A549 (cell line): ENCODE results near the gene CNDP1.

ENCODE experiments used
- CBX2 ChIP-seq: fragments of 200-600 bp; sonication (generic); IDR thresholded peaks from 2 replicates; pipeline ENCODE4 v1.6.1; 2016; ENCODE audit warnings: low read depth, mild to moderate bottlenecking, borderline replicate concordance
- FOSL2 ChIP-seq, 2 experiments: fragments of 450-650 bp in 1 of 2; fragments of >200 bp in 1 of 2; sonication (Bioruptor Twin) in 1 of 2; formaldehyde crosslinking; IDR thresholded peaks; 2 replicates each; pipeline versions ENCODE4 v1.5.0 to v1.6.1; 2016 to 2020; ENCODE audit warnings: mild to moderate bottlenecking in 1 of 2, moderate library complexity in 1 of 2
- HEYL ChIP-seq: fragments of 250-450 bp; sonication (Bioruptor Pico); IDR thresholded peaks from 2 replicates; pipeline ENCODE4 v1.8.0; 2021; ENCODE audit warnings: mild to moderate bottlenecking, moderate library complexity
- NR3C1 ChIP-seq: fragments of >200 bp; sonication (Bioruptor Twin); formaldehyde crosslinking; IDR thresholded peaks from 3 replicates; pipeline ENCODE4 v1.6.1; 2017
- PHF8 ChIP-seq: fragments of 200-600 bp; sonication (generic); IDR thresholded peaks from 2 replicates; pipeline ENCODE4 v1.6.1; 2016; ENCODE audit warnings: low read depth, mild to moderate bottlenecking, antibody characterized with exemption, moderate library complexity, borderline replicate concordance
- POLR2AphosphoS2 ChIP-seq: conservative IDR thresholded peaks from 2 replicates; pipeline ENCODE4 v1.6.1; 2012; ENCODE audit warnings: low read length, improper control_type of control experiment, inconsistent platforms
- RFX5 ChIP-seq: fragments of 450-650 bp; IDR thresholded peaks from 2 replicates; pipeline ENCODE4 v1.7.1; 2014; ENCODE audit warnings: antibody characterized with exemption, mild to moderate bottlenecking, moderate library complexity
- RNF2 ChIP-seq: fragments of 200-600 bp; sonication (generic); IDR thresholded peaks from 2 replicates; pipeline ENCODE4 v1.6.1; 2016; ENCODE audit warnings: low read depth, mild to moderate bottlenecking, antibody characterized with exemption, moderate library complexity, borderline replicate concordance
- ZFP36 ChIP-seq: fragments of 450-650 bp; IDR thresholded peaks from 2 replicates; pipeline ENCODE4 v1.6.1; 2014; ENCODE audit warnings: borderline replicate concordance; ENCODE audit not compliant: partially characterized antibody
- TF ChIP-seq, protein P1 (sequence below): fragments of >200 bp; sonication (Bioruptor Twin); formaldehyde crosslinking; IDR thresholded peaks from 3 replicates; pipeline ENCODE4 v1.5.1; 2016
- TF ChIP-seq, protein P2 (sequence below): fragments of 450-650 bp; IDR thresholded peaks from 2 replicates; pipeline ENCODE4 v1.6.1; 2014; ENCODE audit warnings: antibody characterized with exemption

DNA sequence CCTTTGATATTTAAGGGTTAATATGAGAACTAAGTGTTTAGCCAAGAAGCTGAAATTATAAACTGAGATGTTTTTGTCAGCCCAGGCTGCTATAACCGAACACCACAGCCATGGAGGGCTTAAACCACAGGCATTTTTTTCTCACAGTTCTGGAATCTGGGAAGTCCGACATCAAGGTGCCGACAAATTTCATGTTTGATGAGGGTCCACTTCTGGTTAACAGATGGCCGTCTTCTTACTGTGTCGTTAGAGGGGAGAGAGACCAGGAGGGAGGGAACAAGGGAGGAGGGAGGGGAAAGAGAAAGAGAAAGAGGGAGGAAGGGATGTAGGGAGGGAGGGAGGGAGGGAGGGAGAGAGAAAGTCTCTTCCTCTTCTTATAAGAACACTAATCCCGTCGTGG, 44.6 kb upstream of the CNDP1 start:
- TF ChIP-seq RFX5 (no peak), HEYL (CRISPR knock-in tag) (no peak), ZFP36 (no peak), POLR2AphosphoS2 (no peak), NR3C1 (no peak), CBX2 (no peak), PHF8 (no peak), RNF2 (no peak), FOSL2 (IDR thresholded peaks at IDR 0.05) (no peak), FOSL2 (CRISPR knock-in tag; IDR thresholded peaks at IDR 0.05) (no peak)
- TF ChIP-seq, protein P1, sequence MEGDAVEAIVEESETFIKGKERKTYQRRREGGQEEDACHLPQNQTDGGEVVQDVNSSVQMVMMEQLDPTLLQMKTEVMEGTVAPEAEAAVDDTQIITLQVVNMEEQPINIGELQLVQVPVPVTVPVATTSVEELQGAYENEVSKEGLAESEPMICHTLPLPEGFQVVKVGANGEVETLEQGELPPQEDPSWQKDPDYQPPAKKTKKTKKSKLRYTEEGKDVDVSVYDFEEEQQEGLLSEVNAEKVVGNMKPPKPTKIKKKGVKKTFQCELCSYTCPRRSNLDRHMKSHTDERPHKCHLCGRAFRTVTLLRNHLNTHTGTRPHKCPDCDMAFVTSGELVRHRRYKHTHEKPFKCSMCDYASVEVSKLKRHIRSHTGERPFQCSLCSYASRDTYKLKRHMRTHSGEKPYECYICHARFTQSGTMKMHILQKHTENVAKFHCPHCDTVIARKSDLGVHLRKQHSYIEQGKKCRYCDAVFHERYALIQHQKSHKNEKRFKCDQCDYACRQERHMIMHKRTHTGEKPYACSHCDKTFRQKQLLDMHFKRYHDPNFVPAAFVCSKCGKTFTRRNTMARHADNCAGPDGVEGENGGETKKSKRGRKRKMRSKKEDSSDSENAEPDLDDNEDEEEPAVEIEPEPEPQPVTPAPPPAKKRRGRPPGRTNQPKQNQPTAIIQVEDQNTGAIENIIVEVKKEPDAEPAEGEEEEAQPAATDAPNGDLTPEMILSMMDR = no peak
- TF ChIP-seq, protein P2, sequence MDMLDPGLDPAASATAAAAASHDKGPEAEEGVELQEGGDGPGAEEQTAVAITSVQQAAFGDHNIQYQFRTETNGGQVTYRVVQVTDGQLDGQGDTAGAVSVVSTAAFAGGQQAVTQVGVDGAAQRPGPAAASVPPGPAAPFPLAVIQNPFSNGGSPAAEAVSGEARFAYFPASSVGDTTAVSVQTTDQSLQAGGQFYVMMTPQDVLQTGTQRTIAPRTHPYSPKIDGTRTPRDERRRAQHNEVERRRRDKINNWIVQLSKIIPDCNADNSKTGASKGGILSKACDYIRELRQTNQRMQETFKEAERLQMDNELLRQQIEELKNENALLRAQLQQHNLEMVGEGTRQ = no peak
